ENCODE results near the gene CPNE7. TPM values are rescaled to one million over a fixed set of nuclear protein-coding genes. Genes with fewer than 3 reads are reported as not detected.

The CPNE7 gene
- total and polyA plus RNA-seq, 2 donors (not counting 1 experiment from before 2014, with no cell fraction given) = 0.51 to 0.76 TPM

- no peak overlapping the region for H3K27ac Mint-ChIP-seq
- TF ChIP-seq EZH2 (IDR thresholded peaks at IDR 0.05; ENCODE audit: borderline replicate concordance, insufficient read depth, low read depth, low read length, poor library complexity, severe bottlenecking) (no peak), CTCF (IDR thresholded peaks at IDR 0.05) (no peak)
- CTCF ChIA-PET = no interaction called here
- 97% methylated on average over 22 of the region's 26 CpGs for WGBS (ENCODE audit: insufficient coverage)
- no peaks in the 10 kb centered on the region for H3K4me1 Mint-ChIP-seq
- Histone ChIP-seq H2AFZ (ENCODE audit: insufficient read depth, low read depth, low read length, poor library complexity, severe bottlenecking) (no peak overlapping the region), H3K4me2 (replicated peaks; ENCODE audit: low read depth, low read length, poor library complexity, severe bottlenecking) (no peak overlapping the region), H3K79me2 (ENCODE audit: control insufficient read depth, insufficient read depth, low read length) (no peaks in the 10 kb centered on the region), H3K27me3 (replicated peaks in 1 of 4; ENCODE audit: control extremely low read depth in 1 of 4, control insufficient read depth in 3 of 4, insufficient read depth in 4 of 4, low read length in 3 of 4) (no peaks in the 10 kb centered on the region), H3K4me1 (ENCODE audit: control insufficient read depth in 2 of 2, insufficient read depth in 2 of 2, low read length in 2 of 2) (no peaks in the 10 kb centered on the region), H3K36me3 (replicated peaks in 1 of 2; ENCODE audit: control extremely low read depth in 1 of 2, control insufficient read depth in 1 of 2, extremely low read depth in 1 of 2, insufficient read depth in 2 of 2, low read length in 1 of 2) (no peaks in the 10 kb centered on the region), H3K4me3 (ENCODE audit: control extremely low read depth in 1 of 5, extremely low read depth in 1 of 5, insufficient read depth in 1 of 5, low read depth in 2 of 5, low read length in 4 of 5) (no peak overlapping the region), H4K20me1 (ENCODE audit: control insufficient read depth, insufficient read depth, low read length, poor library complexity, severe bottlenecking) (no peaks in the 10 kb centered on the region), H3K27ac (ENCODE audit: low read length in 2 of 2) (no peak overlapping the region), H3K9me3 (ENCODE audit: control extremely low read depth in 1 of 3, control insufficient read depth in 2 of 3, insufficient read depth in 1 of 3, low read length in 2 of 3) (peaks cover 0 to 9% (median 0%) of the 10 kb centered on the region in 3 donors), H3K9ac (ENCODE audit: low read length) (no peak overlapping the region)
- no peaks in the 10 kb centered on the region for H3K9me3 Mint-ChIP-seq (ENCODE audit: insufficient read depth)
- H3K4me3 Mint-ChIP-seq = no peak overlapping the region
- intact Hi-C loops (cut with micrococcal nuclease) = no loop called here
- DNase-seq (no peak), ATAC-seq (ENCODE audit: low read depth) (no peak)
- POLR2A ChIA-PET = no interaction called here
- no peaks in the 10 kb centered on the region for H3K27me3 Mint-ChIP-seq
Measured at GRCh38 chr16:89588413-89589109, 13.0 kb downstream of the CPNE7 start.

DNA sequence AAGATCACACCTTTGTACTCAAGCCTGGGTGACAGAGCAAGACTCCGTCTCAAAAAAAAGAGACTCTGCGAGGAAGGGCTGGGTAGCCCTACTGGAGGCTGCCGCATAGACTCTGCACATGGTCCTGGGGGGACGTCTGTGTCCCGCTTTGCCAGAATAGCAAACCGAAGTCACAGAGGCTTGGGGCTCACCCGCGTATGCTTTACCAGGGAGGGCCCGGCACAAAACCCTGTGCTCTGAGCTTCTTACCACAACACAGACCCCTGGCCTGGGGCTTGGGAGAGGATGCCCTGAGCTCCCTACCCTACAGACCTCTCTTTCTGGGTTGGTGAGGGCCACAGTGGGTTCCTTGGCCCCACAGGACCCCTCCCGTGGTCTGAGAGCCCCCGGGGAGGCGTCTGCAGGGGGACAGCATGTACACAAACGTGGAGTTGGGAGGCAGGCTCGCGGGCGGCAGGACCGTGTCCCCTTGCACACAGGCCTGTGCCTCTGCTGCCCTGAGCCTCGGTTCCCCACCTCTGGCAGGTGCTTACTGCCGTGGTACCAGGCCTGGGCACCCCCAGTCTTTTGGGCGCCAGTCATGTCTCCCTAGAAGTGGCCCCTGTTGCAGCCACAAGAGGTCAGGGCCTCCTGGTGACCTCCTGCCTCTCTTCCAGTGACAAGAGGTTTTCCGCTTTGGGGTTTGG lies 13.8 kb downstream of the CPNE7 start:
- Mint-ChIP-seq H3K9me3 (ENCODE audit: insufficient read depth) (no peaks in the 10 kb centered on the region), H3K4me3 (no peak overlapping the region), H3K4me1 (no peaks in the 10 kb centered on the region), H3K27me3 (no peaks in the 10 kb centered on the region), H3K27ac (no peak overlapping the region)
- Histone ChIP-seq H3K27me3 (replicated peaks in 1 of 4; ENCODE audit: control extremely low read depth in 1 of 4, control insufficient read depth in 3 of 4, insufficient read depth in 4 of 4, low read length in 3 of 4) (no peaks in the 10 kb centered on the region), H3K4me1 (ENCODE audit: control insufficient read depth in 2 of 2, insufficient read depth in 2 of 2, low read length in 2 of 2) (no peaks in the 10 kb centered on the region), H2AFZ (ENCODE audit: insufficient read depth, low read depth, low read length, poor library complexity, severe bottlenecking) (no peak overlapping the region), H4K20me1 (ENCODE audit: control insufficient read depth, insufficient read depth, low read length, poor library complexity, severe bottlenecking) (no peaks in the 10 kb centered on the region), H3K36me3 (replicated peaks in 1 of 2; ENCODE audit: control extremely low read depth in 1 of 2, control insufficient read depth in 1 of 2, extremely low read depth in 1 of 2, insufficient read depth in 2 of 2, low read length in 1 of 2) (no peaks in the 10 kb centered on the region), H3K9ac (ENCODE audit: low read length) (no peak overlapping the region), H3K9me3 (ENCODE audit: control extremely low read depth in 1 of 3, control insufficient read depth in 2 of 3, insufficient read depth in 1 of 3, low read length in 2 of 3) (peaks cover 0 to 9% (median 0%) of the 10 kb centered on the region in 3 donors), H3K4me2 (replicated peaks; ENCODE audit: low read depth, low read length, poor library complexity, severe bottlenecking) (no peak overlapping the region), H3K4me3 (ENCODE audit: control extremely low read depth in 1 of 5, extremely low read depth in 1 of 5, insufficient read depth in 1 of 5, low read depth in 2 of 5, low read length in 4 of 5) (no peak overlapping the region), H3K27ac (ENCODE audit: low read length in 2 of 2) (no peak overlapping the region), H3K79me2 (ENCODE audit: control insufficient read depth, insufficient read depth, low read length) (no peaks in the 10 kb centered on the region)
- ATAC-seq (ENCODE audit: low read depth) (no peak), DNase-seq (no peak)
- ChIA-PET POLR2A (no interaction called here), CTCF (no interaction called here)
- TF ChIP-seq EZH2 (IDR thresholded peaks at IDR 0.05; ENCODE audit: borderline replicate concordance, insufficient read depth, low read depth, low read length, poor library complexity, severe bottlenecking) = no peak
- TF ChIP-seq CTCF (IDR thresholded peaks at IDR 0.05) = no peak
- WGBS (ENCODE audit: insufficient coverage) = 93% methylated on average over 16 of the region's 21 CpGs
- intact Hi-C loops (cut with micrococcal nuclease) = no loop called here

All from B cell (primary cell).